WTC11 (cell line): ENCODE data around the gene DOCK1.

Experiments
- CTCF ChIP-seq: fragments of 200-600 bp; IDR thresholded peaks from 2 replicates; pipeline ENCODE4 v1.8.0; 2022; ENCODE audit warnings: antibody characterized with exemption
- JUN ChIP-seq: sonication (generic); formaldehyde crosslinking; IDR thresholded peaks from 2 replicates; pipeline ENCODE4 v1.8.0; 2023; ENCODE audit warnings: mild to moderate bottlenecking, missing genetic modification reagents
- SP1 ChIP-seq: sonication (generic); formaldehyde crosslinking; conservative IDR thresholded peaks from 2 replicates; pipeline ENCODE4 v1.8.1; 2022; ENCODE audit warnings: missing genetic modification reagents

GRCh38 chr10:127386606-127387327 lies 481.5 kb downstream of the DOCK1 start:
- no peak for TF ChIP-seq CTCF
- TF ChIP-seq JUN (CRISPR knock-in tag) = no peak
- TF ChIP-seq SP1 (CRISPR knock-in tag) = no peak
